Left renal cortex interstitium (tissue), 4 donors: Measurements from ENCODE around the gene KCNJ4. TPM values are rescaled to one million over a fixed set of nuclear protein-coding genes. Genes with fewer than 3 reads are reported as not detected.
A peak's percentile ranks its signal among the peaks of the same experiment; 100 is the strongest.
"Not testable (repeated sequence)": the region's sequence is repeated elsewhere in the genome, so short reads cannot be mapped to it uniquely, and the experiment has no call there.

Experiments used
- DNase-seq, 4 donors: peaks; one replicate each; pipeline ENCODE4 v3.0.0-alpha.2; 2013; ENCODE audit warnings: low read depth in 4 of 4, low spot score in 2 of 4, missing footprints in 1 of 4
- polyA plus RNA-seq, 4 donors: library from polyadenylated mRNA; unstranded; fragments of 120-200 nt; gene quantifications; one replicate each; pipeline ENCODE4 v1.2.1, GENCODE V29; 2013; ENCODE audit not compliant: insufficient read length in 4 of 4

KCNJ4 gene
- polyA plus RNA-seq, 4 donors, result 0.19 to 0.36 (median 0.20) TPM

DNA sequence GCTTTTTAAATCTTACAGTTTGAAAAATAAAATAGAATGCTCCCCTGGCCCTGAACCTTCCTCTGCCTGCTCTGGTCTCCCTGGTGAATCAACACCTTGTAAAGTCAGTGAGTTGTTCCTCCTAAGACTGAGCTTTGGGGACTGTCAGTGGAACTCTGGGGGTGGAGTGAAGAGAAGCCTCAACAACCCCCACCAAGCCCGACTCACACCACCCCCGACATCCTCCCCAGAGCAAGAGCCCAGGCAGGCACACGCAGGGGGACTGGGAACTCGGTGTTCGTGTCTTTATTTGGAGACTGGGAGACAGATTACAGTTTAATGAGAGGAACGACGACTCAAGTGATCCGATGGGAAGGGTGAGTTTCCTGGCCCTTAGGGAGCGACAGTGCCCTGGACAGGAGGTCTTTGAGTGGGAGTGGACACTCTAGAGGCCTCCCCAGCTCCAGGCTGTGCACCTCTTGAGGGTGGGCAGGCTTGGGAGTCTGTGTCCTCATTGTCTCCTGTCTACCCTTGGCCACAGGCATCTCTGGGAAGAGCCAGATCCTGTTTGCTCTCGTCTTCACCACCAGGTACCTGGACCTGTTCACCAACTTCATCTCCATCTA is 19.1 kb upstream of the KCNJ4 start:
- DNase-seq, result no peak

- no peak for DNase-seq
Measured at GRCh38 chr22:38471237-38471636, 16.2 kb upstream of the KCNJ4 start.

GRCh38 chr22:38470179-38470578 is 15.2 kb upstream of the KCNJ4 start:
- DNase-seq, result not testable (repeated sequence)

GRCh38 chr22:38469306-38469781 is 14.3 kb upstream of the KCNJ4 start:
- no peak for DNase-seq

- DNase-seq, result no peak
Measured at GRCh38 chr22:38468443-38469305, 13.7 kb upstream of the KCNJ4 start.

GRCh38 chr22:38467904-38468442 is 13.0 kb upstream of the KCNJ4 start, which contains the start of gene KDELR3:
KDELR3 (plus strand) TSS chr22:38468096; CDS start chr22:38468234, 138 bp downstream.
- DNase-seq, result no peak

DNA sequence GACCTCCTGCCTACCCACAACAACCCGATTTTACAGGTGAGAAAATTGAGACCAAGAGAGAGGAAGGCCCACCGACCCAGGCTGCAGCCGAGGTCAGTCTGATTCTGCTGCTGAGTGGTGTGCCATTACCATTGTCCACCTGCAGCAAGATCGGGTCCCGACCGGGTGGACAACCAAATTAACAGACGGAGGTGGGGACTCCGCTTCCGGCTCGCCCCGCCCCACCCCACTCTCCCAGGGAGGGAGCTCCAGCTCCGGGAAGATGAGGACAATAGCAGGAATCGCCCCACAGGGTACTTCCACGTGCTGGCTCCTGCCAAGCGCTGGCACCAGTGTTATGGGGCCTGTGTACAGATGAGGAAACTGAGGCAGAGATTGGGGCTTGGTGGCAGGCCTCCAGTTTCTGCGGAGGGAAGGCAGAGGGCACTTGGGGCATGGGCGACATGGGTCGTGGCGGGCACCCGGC is 12.5 kb upstream of the KCNJ4 start:
- DNase-seq, result no peak

- no peak for DNase-seq
Measured at GRCh38 chr22:38465673-38466490, 10.9 kb upstream of the KCNJ4 start.

GRCh38 chr22:38464992-38465672 is 10.1 kb upstream of the KCNJ4 start:
- no peak for DNase-seq

- no peak for DNase-seq
Measured at GRCh38 chr22:38462960-38463784, 8.2 kb upstream of the KCNJ4 start.

DNA sequence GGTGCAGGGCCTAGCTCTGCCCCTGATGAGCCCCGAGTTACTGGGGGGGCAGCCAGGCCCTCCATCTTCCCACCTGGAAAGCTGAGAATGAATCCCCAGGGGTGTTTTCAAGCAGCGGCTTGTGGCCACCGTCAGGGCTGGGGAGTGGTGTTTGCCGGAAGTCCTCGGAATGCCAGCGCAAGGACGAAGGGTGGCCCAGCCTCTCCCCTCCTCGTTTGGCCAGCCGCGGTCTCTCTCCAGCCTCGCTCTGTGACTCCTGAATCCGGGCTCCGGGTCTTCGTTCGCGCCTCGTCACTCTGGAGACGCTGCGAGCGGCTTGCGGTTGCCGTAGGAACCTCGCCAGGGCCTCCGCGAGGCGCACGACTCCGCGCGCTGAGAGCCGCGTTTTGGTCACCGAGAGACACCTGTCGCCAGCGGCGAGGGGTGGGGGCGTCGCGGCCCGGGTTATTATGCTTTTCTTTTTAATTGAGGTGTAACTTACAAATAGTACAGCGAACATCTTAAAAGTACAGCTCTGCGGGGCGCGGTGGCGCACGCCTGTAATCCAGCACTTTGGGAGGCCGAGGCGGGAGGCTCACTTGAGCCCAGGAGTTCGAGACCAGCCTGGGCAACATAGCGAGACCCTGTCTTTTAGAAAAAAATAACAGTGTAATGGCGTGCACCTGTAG is 6.5 kb upstream of the KCNJ4 start:
- DNase-seq, result peak in 3 of 4 donors; percentile 73 to 92 (median 78)

GRCh38 chr22:38461057-38461413 is 6.0 kb upstream of the KCNJ4 start:
- DNase-seq, result no peak

- DNase-seq, result no peak
Measured at GRCh38 chr22:38460426-38460840, 5.4 kb upstream of the KCNJ4 start.

GRCh38 chr22:38456841-38457699 is 2.1 kb upstream of the KCNJ4 start:
- DNase-seq, result no peak

DNA sequence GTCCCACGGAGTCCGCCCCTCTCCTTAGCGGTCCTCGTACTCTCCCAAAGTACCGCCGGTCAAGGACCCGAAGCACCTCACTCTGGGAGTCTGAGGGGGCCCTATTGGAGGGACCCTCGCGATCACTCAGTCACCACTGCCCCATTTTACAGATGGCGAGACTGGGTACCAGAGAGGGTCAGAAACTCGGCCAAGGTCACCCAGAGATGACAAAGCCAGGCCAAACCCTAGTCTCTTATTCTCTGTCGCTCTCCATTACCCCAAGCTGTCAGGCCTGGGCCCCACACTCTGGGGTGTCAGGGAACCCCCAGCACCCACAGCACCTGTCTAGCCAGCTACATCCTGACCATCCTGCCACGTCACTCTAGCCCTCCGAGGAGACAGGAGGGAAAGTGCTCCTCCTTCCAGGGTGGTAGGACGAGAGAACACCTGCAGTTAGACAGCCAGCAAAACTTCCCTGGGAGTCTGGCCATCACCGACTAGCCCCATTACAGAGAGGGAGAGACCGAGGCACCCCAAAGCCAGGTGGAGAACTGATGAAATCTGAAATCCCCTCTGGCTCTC is 1.4 kb upstream of the KCNJ4 start:
- DNase-seq, result no peak

DNA sequence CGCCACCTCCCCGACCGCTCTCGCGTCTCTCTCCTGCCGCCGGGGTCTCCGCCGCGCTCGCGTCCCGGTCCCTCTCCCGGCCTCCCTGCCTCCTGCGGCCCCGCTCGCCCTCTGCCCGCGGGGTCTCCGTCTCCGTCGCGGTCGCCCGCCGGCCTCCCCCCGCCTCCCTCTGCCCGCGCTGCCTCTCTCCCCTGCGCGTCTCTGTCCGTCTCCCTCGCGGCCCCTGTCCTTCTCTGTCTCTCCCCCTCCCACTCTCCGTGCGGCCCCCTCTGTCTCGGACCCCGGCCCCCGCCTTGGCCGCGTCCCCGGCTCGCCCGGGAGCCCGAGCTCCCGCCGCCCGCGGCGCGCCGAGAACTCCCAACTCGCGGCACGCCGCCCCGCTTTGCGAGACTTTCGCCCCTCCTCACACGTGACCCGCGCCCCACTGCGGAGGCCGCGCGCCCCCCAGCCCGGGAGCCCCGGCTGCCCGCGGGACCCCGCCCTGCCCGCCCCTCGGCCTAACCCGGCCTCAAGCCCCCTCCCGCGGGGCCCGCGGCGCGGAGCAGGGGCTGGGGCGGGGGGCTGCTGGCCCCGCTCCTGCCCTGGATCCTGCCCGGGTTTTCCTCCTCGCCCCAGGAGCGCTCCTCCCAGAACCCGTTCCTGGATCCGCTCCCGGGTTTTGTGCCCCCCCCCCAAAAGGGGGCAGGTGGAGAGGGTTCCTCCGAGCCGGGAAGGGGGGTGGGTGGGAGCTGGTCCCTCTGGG is 702 bp upstream of the KCNJ4 start:
- no peak for DNase-seq
